ENCODE results near the gene IGLL5.

Gene IGLL5

GRCh38 chr22:22933100-22933806 is 45.6 kb downstream of the IGLL5 start:
- no peaks in the 10 kb centered on the region for H3K9me3 ChIP-seq (ENCODE audit: control insufficient read depth, low read length)
- H3K4me3 ChIP-seq (ENCODE audit: low read length), result no peak overlapping the region
- H3K27me3 ChIP-seq (ENCODE audit: control insufficient read depth, insufficient read depth, low read length), result no peaks in the 10 kb centered on the region
- no peak overlapping the region for H3K9ac ChIP-seq (ENCODE audit: low read length)
- no peaks in the 10 kb centered on the region for H3K4me1 ChIP-seq (ENCODE audit: control insufficient read depth, insufficient read depth, low read length)
- no peaks in the 10 kb centered on the region for H3K36me3 ChIP-seq (ENCODE audit: control insufficient read depth, insufficient read depth, low read length)

DNA sequence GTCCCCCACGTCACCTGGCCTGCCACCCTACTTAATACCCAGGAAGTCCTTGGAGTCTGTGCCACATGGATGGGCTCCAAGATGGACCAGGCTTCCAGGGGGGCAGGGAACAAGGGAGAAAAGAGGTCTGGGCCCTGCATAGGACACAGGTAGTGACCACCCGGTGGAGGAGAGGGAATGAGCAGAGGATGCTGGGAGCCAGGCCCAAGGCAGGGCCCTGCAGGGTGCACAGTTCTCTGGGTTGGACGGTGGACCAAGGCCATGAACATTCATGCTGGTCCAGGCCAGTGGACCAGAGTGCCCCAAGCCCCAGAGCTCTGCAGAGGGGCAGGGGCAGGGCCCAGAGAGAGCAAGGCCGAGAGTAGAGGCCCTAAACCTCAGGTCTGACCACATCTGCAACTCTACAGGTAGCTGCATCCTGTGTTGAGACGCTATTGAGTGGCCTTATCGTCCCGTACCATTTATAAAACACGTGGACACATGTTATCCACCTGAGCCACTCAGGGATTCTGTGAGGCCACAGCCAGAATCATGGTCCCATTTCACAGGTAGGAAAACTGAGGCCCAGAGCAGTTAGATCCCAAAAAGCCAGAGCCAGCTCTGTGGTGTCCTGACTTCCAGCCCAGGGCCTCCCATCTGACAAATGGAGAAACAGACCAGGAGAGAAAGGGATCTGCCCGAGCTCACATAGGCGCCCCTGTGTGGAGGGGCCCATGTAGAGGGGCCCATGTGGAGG is 46.4 kb downstream of the IGLL5 start:
- H3K4me1 ChIP-seq (ENCODE audit: control insufficient read depth, insufficient read depth, low read length), result no peaks in the 10 kb centered on the region
- H3K4me3 ChIP-seq (ENCODE audit: low read length), result no peak overlapping the region
- no peaks in the 10 kb centered on the region for H3K9me3 ChIP-seq (ENCODE audit: control insufficient read depth, low read length)
- no peaks in the 10 kb centered on the region for H3K27me3 ChIP-seq (ENCODE audit: control insufficient read depth, insufficient read depth, low read length)
- no peak overlapping the region for H3K9ac ChIP-seq (ENCODE audit: low read length)
- no peaks in the 10 kb centered on the region for H3K36me3 ChIP-seq (ENCODE audit: control insufficient read depth, insufficient read depth, low read length)

DNA sequence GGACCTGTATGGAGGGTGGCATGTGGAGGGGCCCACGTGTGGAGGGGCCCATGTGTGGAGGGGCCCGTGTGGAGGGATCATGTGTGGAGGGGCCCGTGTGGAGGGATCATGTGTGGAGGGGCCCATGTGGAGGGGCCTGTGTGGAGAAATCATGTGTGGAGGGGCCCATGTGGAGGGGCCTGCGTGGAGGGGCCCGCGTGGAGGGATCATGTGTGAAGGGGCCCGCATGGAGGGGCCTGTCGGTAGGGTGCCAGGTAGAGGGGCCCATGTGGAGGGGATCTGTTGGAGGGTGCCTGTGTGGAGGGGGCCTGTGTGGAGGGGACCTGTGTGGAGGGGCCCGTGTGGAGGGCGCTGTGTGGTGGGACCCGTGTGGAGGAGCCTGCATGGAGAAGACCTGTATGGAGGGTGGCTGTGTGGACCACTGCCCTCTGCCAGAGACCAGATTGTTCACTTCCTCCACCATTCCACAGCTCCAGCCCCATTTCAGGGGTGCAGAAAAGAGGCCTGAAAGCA is 47.0 kb downstream of the IGLL5 start:
- H3K4me1 ChIP-seq (ENCODE audit: control insufficient read depth, insufficient read depth, low read length), result no peaks in the 10 kb centered on the region
- no peaks in the 10 kb centered on the region for H3K36me3 ChIP-seq (ENCODE audit: control insufficient read depth, insufficient read depth, low read length)
- no peaks in the 10 kb centered on the region for H3K9me3 ChIP-seq (ENCODE audit: control insufficient read depth, low read length)
- no peaks in the 10 kb centered on the region for H3K27me3 ChIP-seq (ENCODE audit: control insufficient read depth, insufficient read depth, low read length)
- H3K9ac ChIP-seq (ENCODE audit: low read length), result no peak overlapping the region
- H3K4me3 ChIP-seq (ENCODE audit: low read length), result no peak overlapping the region

DNA sequence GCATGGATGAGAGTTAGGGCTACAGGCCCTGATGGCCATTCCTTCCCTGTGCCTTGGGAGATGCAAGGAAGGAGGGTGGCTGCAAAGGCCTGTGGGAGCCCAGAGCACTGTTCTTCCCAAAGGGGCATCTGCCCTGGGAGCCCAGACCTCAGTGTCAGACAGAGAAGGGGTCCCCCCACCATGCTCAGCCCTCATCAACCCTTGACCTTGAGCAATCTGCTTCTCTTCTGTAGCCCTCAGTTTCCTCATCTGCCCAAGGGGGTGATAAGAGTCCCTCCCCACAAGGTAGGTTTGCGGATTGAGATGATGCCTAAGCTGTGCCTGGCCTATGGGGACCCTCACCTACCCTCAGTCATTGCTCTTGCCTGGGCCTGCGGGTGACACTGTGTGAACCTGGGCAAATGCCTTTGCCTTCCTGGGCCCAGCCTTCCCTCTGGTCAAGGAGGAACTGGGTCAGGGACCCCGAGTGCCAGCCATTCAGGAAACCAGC is 47.5 kb downstream of the IGLL5 start:
- no peaks in the 10 kb centered on the region for H3K27me3 ChIP-seq (ENCODE audit: control insufficient read depth, insufficient read depth, low read length)
- no peaks in the 10 kb centered on the region for H3K9me3 ChIP-seq (ENCODE audit: control insufficient read depth, low read length)
- no peaks in the 10 kb centered on the region for H3K36me3 ChIP-seq (ENCODE audit: control insufficient read depth, insufficient read depth, low read length)
- no peak overlapping the region for H3K9ac ChIP-seq (ENCODE audit: low read length)
- no peak overlapping the region for H3K4me3 ChIP-seq (ENCODE audit: low read length)
- H3K4me1 ChIP-seq (ENCODE audit: control insufficient read depth, insufficient read depth, low read length), result no peaks in the 10 kb centered on the region

GRCh38 chr22:22935546-22936157 is 48.0 kb downstream of the IGLL5 start:
- Histone ChIP-seq H3K9ac (ENCODE audit: low read length) (no peak overlapping the region), H3K4me1 (ENCODE audit: control insufficient read depth, insufficient read depth, low read length) (no peaks in the 10 kb centered on the region), H3K4me3 (ENCODE audit: low read length) (no peak overlapping the region), H3K27me3 (ENCODE audit: control insufficient read depth, insufficient read depth, low read length) (no peaks in the 10 kb centered on the region), H3K36me3 (ENCODE audit: control insufficient read depth, insufficient read depth, low read length) (no peaks in the 10 kb centered on the region), H3K9me3 (ENCODE audit: control insufficient read depth, low read length) (no peaks in the 10 kb centered on the region)

DNA sequence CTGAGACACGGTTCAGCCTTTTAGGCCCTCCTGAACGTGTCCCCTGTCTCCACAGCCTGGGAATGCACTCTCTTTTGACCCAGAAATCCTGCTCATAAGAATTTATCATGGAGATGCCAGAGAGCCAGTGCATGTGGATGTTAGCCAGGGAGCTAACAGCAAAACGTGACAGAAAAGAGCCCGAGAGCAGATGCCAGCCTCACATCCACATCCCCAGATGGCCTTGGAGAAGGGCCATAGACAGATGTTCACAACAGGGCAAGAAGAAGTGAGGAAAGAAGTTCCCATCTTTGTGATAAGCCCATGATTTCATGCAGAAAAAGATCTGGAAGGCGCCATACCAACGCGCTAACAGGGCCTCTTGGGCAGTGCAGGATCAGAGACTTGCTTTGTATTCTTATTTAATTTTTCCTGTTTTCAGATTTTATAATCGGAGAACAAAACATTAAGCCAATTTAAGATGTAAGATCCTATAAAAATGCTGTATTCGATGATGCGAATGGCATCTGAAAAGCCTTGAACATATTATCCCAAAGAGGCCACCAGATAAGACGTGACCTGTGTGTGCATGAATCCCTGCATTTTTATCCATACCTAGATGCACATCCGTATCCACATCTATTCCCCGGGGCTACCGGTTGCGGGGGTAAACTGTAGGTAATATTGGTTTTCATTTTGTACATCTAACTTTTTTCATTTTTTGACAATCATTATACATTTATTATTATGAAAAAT is 48.7 kb downstream of the IGLL5 start:
- H3K9ac ChIP-seq (ENCODE audit: low read length), result no peak overlapping the region
- H3K27me3 ChIP-seq (ENCODE audit: control insufficient read depth, insufficient read depth, low read length), result no peaks in the 10 kb centered on the region
- H3K4me1 ChIP-seq (ENCODE audit: control insufficient read depth, insufficient read depth, low read length), result no peaks in the 10 kb centered on the region

GRCh38 chr22:22936915-22937656 is 49.5 kb downstream of the IGLL5 start:
- no peaks in the 10 kb centered on the region for H3K9me3 ChIP-seq (ENCODE audit: control insufficient read depth, low read length)
- no peak overlapping the region for H3K9ac ChIP-seq (ENCODE audit: low read length)
- H3K4me3 ChIP-seq (ENCODE audit: low read length), result no peak overlapping the region
- H3K36me3 ChIP-seq (ENCODE audit: control insufficient read depth, insufficient read depth, low read length), result no peaks in the 10 kb centered on the region
- H3K4me1 ChIP-seq (ENCODE audit: control insufficient read depth, insufficient read depth, low read length), result no peaks in the 10 kb centered on the region
- no peaks in the 10 kb centered on the region for H3K27me3 ChIP-seq (ENCODE audit: control insufficient read depth, insufficient read depth, low read length)

More for the DNA sequence above, 48.7 kb downstream of the IGLL5 start:
- Histone ChIP-seq H3K9me3 (ENCODE audit: control insufficient read depth, low read length) (no peaks in the 10 kb centered on the region), H3K36me3 (ENCODE audit: control insufficient read depth, insufficient read depth, low read length) (no peaks in the 10 kb centered on the region), H3K4me3 (ENCODE audit: low read length) (no peak overlapping the region)

GRCh38 chr22:22937894-22938480 is 50.4 kb downstream of the IGLL5 start:
- Histone ChIP-seq H3K4me1 (ENCODE audit: control insufficient read depth, insufficient read depth, low read length) (no peaks in the 10 kb centered on the region), H3K9me3 (ENCODE audit: control insufficient read depth, low read length) (no peaks in the 10 kb centered on the region), H3K4me3 (ENCODE audit: low read length) (no peak overlapping the region), H3K27me3 (ENCODE audit: control insufficient read depth, insufficient read depth, low read length) (no peaks in the 10 kb centered on the region), H3K9ac (ENCODE audit: low read length) (no peak overlapping the region), H3K36me3 (ENCODE audit: control insufficient read depth, insufficient read depth, low read length) (no peaks in the 10 kb centered on the region)

- Histone ChIP-seq H3K9ac (ENCODE audit: low read length) (no peak overlapping the region), H3K4me3 (ENCODE audit: low read length) (no peak overlapping the region), H3K36me3 (ENCODE audit: control insufficient read depth, insufficient read depth, low read length) (no peaks in the 10 kb centered on the region), H3K4me1 (ENCODE audit: control insufficient read depth, insufficient read depth, low read length) (no peaks in the 10 kb centered on the region), H3K27me3 (ENCODE audit: control insufficient read depth, insufficient read depth, low read length) (peaks cover 4% of the 10 kb centered on the region), H3K9me3 (ENCODE audit: control insufficient read depth, low read length) (no peaks in the 10 kb centered on the region)
Measured at GRCh38 chr22:22938672-22939587, 51.3 kb downstream of the IGLL5 start.

GRCh38 chr22:22939588-22940368 is 52.2 kb downstream of the IGLL5 start:
- H3K4me1 ChIP-seq (ENCODE audit: control insufficient read depth, insufficient read depth, low read length), result no peaks in the 10 kb centered on the region
- no peaks in the 10 kb centered on the region for H3K36me3 ChIP-seq (ENCODE audit: control insufficient read depth, insufficient read depth, low read length)

More at GRCh38 chr22:22939588-22940368, 52.2 kb downstream of the IGLL5 start:
- peaks cover 4% of the 10 kb centered on the region for H3K27me3 ChIP-seq (ENCODE audit: control insufficient read depth, insufficient read depth, low read length)
- no peak overlapping the region for H3K9ac ChIP-seq (ENCODE audit: low read length)
- no peaks in the 10 kb centered on the region for H3K9me3 ChIP-seq (ENCODE audit: control insufficient read depth, low read length)
- H3K4me3 ChIP-seq (ENCODE audit: low read length), result no peak overlapping the region

All from mucosa of stomach (tissue), 1 donor.